ENCODE data around the gene TOM1. TPM values are rescaled to one million over a fixed set of nuclear protein-coding genes. Genes with fewer than 3 reads are reported as not detected.

TOM1 gene
- total RNA-seq, 4 donors from 2014 or later: 64.7 to 114 (median 86.5) TPM

- no peak overlapping the region for H3K4me3 ChIP-seq
- H3K36me3 ChIP-seq: peaks cover 0 to 21% (median 1%) of the 10 kb centered on the region in 3 donors
- H3K9me3 ChIP-seq: no peaks in the 10 kb centered on the region
- no peak for DNase-seq (ENCODE audit: low spot score in 2 of 2)
- peak overlapping the region in 1 of 4 donors; percentile 53 for H3K27ac ChIP-seq
- TF ChIP-seq, protein P1, sequence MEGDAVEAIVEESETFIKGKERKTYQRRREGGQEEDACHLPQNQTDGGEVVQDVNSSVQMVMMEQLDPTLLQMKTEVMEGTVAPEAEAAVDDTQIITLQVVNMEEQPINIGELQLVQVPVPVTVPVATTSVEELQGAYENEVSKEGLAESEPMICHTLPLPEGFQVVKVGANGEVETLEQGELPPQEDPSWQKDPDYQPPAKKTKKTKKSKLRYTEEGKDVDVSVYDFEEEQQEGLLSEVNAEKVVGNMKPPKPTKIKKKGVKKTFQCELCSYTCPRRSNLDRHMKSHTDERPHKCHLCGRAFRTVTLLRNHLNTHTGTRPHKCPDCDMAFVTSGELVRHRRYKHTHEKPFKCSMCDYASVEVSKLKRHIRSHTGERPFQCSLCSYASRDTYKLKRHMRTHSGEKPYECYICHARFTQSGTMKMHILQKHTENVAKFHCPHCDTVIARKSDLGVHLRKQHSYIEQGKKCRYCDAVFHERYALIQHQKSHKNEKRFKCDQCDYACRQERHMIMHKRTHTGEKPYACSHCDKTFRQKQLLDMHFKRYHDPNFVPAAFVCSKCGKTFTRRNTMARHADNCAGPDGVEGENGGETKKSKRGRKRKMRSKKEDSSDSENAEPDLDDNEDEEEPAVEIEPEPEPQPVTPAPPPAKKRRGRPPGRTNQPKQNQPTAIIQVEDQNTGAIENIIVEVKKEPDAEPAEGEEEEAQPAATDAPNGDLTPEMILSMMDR (IDR thresholded peaks at IDR 0.05): no peak
- TF ChIP-seq POLR2A (IDR thresholded peaks at IDR 0.05) (no peak), EP300 (IDR thresholded peaks at IDR 0.05) (no peak)
- peaks cover 0 to 58% (median 21%) of the 10 kb centered on the region in 4 donors for H3K4me1 ChIP-seq
- 83 to 85% methylated on average over 13 of the region's 13 CpGs for WGBS, 2 donors
- no peaks in the 10 kb centered on the region for H3K27me3 ChIP-seq
Measured at GRCh38 chr22:35312198-35313059, 12.7 kb downstream of the TOM1 start.

DNA sequence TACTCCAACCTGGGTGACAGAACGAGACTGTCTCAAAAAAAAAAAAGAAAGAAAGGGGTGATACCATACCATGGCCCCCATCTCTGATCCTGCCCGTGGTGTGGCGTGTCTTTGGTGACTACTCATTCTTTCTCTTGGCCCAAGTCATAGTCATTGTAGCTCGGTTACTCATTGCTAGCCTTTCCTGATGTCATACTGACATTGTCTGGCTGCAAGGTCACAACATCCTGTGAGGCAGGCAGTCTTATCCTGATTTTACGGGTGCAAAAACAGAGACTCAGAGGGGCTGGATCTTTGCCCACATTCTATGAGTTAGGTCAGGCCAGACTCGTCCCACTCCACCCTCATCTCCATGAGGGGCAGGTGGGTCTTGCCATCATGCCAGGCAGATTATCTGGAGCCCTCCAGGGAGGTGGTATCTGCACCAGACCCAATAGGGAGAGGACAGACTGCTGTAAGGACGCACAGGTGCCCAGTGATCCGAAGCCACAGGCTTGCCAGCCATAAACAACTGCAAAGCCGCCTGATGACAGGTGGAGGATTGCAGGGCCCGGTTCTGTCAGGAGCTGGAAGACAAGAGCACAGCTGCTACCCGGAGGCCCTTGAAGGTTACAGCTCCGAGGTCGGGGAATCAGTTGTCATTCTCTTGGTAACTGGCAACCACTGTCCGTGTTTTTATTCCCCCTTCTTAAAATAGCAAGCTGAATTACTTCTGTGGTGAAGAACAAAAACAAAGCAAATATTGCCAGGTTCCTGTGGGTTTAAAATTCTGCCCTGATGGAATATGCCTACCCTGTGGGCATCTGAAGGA, 13.8 kb downstream of the TOM1 start:
- DNase-seq (ENCODE audit: low spot score in 2 of 2): peak in 1 of 2 donors; percentile 9
- Histone ChIP-seq H3K4me3 (no peak overlapping the region), H3K27ac (peak overlapping the region in 1 of 4 donors; percentile 31), H3K9me3 (no peaks in the 10 kb centered on the region), H3K4me1 (peaks cover 0 to 49% (median 19%) of the 10 kb centered on the region in 4 donors), H3K27me3 (no peaks in the 10 kb centered on the region), H3K36me3 (peaks cover 0 to 32% (median 12%) of the 10 kb centered on the region in 3 donors)
- 57 to 59% methylated on average over 14 of the region's 14 CpGs for WGBS, 2 donors
- TF ChIP-seq, protein P1 (IDR thresholded peaks at IDR 0.05): no peak
- TF ChIP-seq EP300 (IDR thresholded peaks at IDR 0.05) (peak in 1 of 2 donors; percentile 11), POLR2A (IDR thresholded peaks at IDR 0.05) (no peak)

GRCh38 chr22:35314161-35314942, 14.7 kb downstream of the TOM1 start:
- peaks cover 0 to 42% (median 19%) of the 10 kb centered on the region in 4 donors for H3K4me1 ChIP-seq
- 73 to 75% methylated on average over 16 of the region's 16 CpGs for WGBS, 2 donors

GRCh38 chr22:35315141-35315854, 15.6 kb downstream of the TOM1 start:
- peaks cover 0 to 50% (median 24%) of the 10 kb centered on the region in 3 donors for H3K36me3 ChIP-seq
- peak in 1 of 2 donors; percentile 5 for DNase-seq (ENCODE audit: low spot score in 2 of 2)
- peaks cover 0 to 32% (median 17%) of the 10 kb centered on the region in 4 donors for H3K4me1 ChIP-seq
- H3K9me3 ChIP-seq: no peaks in the 10 kb centered on the region
- no peak overlapping the region for H3K4me3 ChIP-seq
- TF ChIP-seq, protein P1 (IDR thresholded peaks at IDR 0.05): no peak
- TF ChIP-seq POLR2A (IDR thresholded peaks at IDR 0.05) (no peak), EP300 (IDR thresholded peaks at IDR 0.05) (no peak)
- no peaks in the 10 kb centered on the region for H3K27me3 ChIP-seq
- no peak overlapping the region for H3K27ac ChIP-seq
- 76 to 87% methylated on average over 11 to 12 of the region's 12 CpGs for WGBS, 2 donors

More at GRCh38 chr22:35314161-35314942, 14.7 kb downstream of the TOM1 start:
- Histone ChIP-seq H3K4me3 (no peak overlapping the region), H3K9me3 (no peaks in the 10 kb centered on the region), H3K27ac (peak overlapping the region in 1 of 4 donors; percentile 31), H3K27me3 (no peaks in the 10 kb centered on the region), H3K36me3 (peaks cover 0 to 40% (median 20%) of the 10 kb centered on the region in 3 donors)
- TF ChIP-seq POLR2A (IDR thresholded peaks at IDR 0.05): no peak
- TF ChIP-seq EP300 (IDR thresholded peaks at IDR 0.05): no peak
- TF ChIP-seq, protein P1 (IDR thresholded peaks at IDR 0.05): no peak
- no peak for DNase-seq (ENCODE audit: low spot score in 2 of 2)

Data from tibial nerve (tissue), 4 donors.